GM12878 (cell line): ENCODE measurements around the gene SDHAF1. TPM values are rescaled to one million over a fixed set of nuclear protein-coding genes. Genes with fewer than 3 reads are reported as not detected.

Experiments used
- BHLHE40 ChIP-seq, 2 experiments: fragments of 450-650 bp in 1 of 2; IDR thresholded peaks; 2 replicates each; pipeline ENCODE4 v1.6.1; 2011 to 2017; ENCODE audit warnings: low read depth in 2 of 2, borderline replicate concordance in 1 of 2, improper control_type of control experiment in 1 of 2, low read length in 1 of 2, mild to moderate bottlenecking in 1 of 2
- CEBPB ChIP-seq, 2 experiments: fragments of 150-350 bp in 1 of 2; IDR thresholded peaks; 2 replicates each; pipeline ENCODE4 v1.6.1; 2012 to 2014; ENCODE audit warnings: low read depth in 2 of 2, low read length in 2 of 2, borderline replicate concordance in 1 of 2, inconsistent platforms in 1 of 2
- CHD4 ChIP-seq: fragments of 200-600 bp; sonication (generic); IDR thresholded peaks from 2 replicates; pipeline ENCODE4 v1.6.1; 2016; ENCODE audit warnings: mild to moderate bottlenecking
- GATAD2B ChIP-seq: fragments of 450-650 bp; conservative IDR thresholded peaks from 2 replicates; pipeline ENCODE4 v1.6.1; 2017; ENCODE audit warnings: low read depth, mild to moderate bottlenecking, moderate library complexity
- IKZF1 ChIP-seq: fragments of 450-650 bp; conservative IDR thresholded peaks from 2 replicates; pipeline ENCODE4 v1.6.1; 2017; ENCODE audit warnings: antibody characterized with exemption, mild to moderate bottlenecking
- KLF5 ChIP-seq: fragments of 450-650 bp; IDR thresholded peaks from 2 replicates; pipeline ENCODE4 v1.6.1; 2014; ENCODE audit warnings: mild to moderate bottlenecking; ENCODE audit not compliant: partially characterized antibody
- LARP7 ChIP-seq: fragments of 450-650 bp; IDR thresholded peaks from 2 replicates; pipeline ENCODE4 v1.6.1; 2017; ENCODE audit warnings: mild to moderate bottlenecking
- MTA3 ChIP-seq: IDR thresholded peaks from 2 replicates; pipeline ENCODE4 v1.6.1; 2012; ENCODE audit warnings: low read length, inconsistent platforms, borderline replicate concordance
- PBX3 ChIP-seq: IDR thresholded peaks from 2 replicates; pipeline ENCODE4 v1.6.1; 2011; ENCODE audit warnings: mild to moderate bottlenecking, low read depth, low read length, moderate library complexity; ENCODE audit not compliant: insufficient replicate concordance
- RB1 ChIP-seq: fragments of 450-650 bp; formaldehyde crosslinking; IDR thresholded peaks from 2 replicates; pipeline ENCODE4 v1.6.1; 2017; ENCODE audit warnings: mild to moderate bottlenecking, borderline replicate concordance
- REST ChIP-seq: IDR thresholded peaks from 2 replicates; pipeline ENCODE4 v1.6.1; 2012; ENCODE audit warnings: mild to moderate bottlenecking, low read depth, low read length
- SMARCA5 ChIP-seq: fragments of 450-650 bp; IDR thresholded peaks from 2 replicates; pipeline ENCODE4 v1.6.1; 2017; ENCODE audit warnings: mild to moderate bottlenecking
- ZNF687 ChIP-seq: fragments of 450-650 bp; IDR thresholded peaks from 2 replicates; pipeline ENCODE4 v1.6.1; 2017; ENCODE audit warnings: mild to moderate bottlenecking, moderate library complexity
- polyA plus RNA-seq, 11 experiments: library from polyadenylated mRNA; depleted of rRNA in 4 of 11; unstranded in 6 of 11; stranded (reverse) in 5 of 11; fragments of >200 nt; fragmentation: Nextera tagmentation in 4 of 11; fragmentation: Illumina TruSeq in 1 of 11; extraction: Ambion mirVana in 4 of 11; extraction: Trizol in 1 of 11; gene quantifications; 1 replicate in 1 of 11; 2 replicates in 10 of 11; pipeline versions ENCODE4 v1.2.1 to v1.2.3, GENCODE V29; 2011 to 2016; ENCODE audit warnings: inconsistent platforms in 2 of 11, missing spikeins in 2 of 11, low read depth in 1 of 11
- total RNA-seq, 4 experiments: library from RNA; depleted of rRNA in 3 of 4; stranded (reverse); fragments of >200 nt in 3 of 4; fragmentation: Illumina TruSeq in 1 of 4; extraction: Trizol in 1 of 4; gene quantifications; 2 replicates each; pipeline versions ENCODE4 v1.2.1 to v1.2.3, GENCODE V29; 2013 to 2021

SDHAF1 gene
- total and polyA plus RNA-seq, 10 of the 15 experiments (the other 5 are each of a cell fraction or from before 2014, with no cell fraction given), result 0.74 to 45.6 (median 24.4) TPM

- TF ChIP-seq REST (no peak), MTA3 (no peak), RB1 (no peak), CHD4 (no peak), ZNF687 (peak; percentile 62), IKZF1 (peak; percentile 57), SMARCA5 (0 out of 2 replicates have a peak, but pooled peaks have one; percentile 31), BHLHE40 (IDR thresholded peaks at IDR 0.05; ENCODE audit: borderline replicate concordance in 1 of 2, low read depth in 2 of 2, low read length in 1 of 2) (peak in 1 of 2 experiments; percentile 56; a peak in 2 of 4 replicates), LARP7 (peak; percentile 25; the same call in 1 of the 2 replicates), PBX3 (no peak), CEBPB (IDR thresholded peaks at IDR 0.05; ENCODE audit: borderline replicate concordance in 1 of 2, low read depth in 2 of 2, low read length in 2 of 2) (no peak), GATAD2B (peak; percentile 48; the same call in 1 of the 2 replicates), KLF5 (no peak)
- TF ChIP-seq, all 136 proteins: peak for 10
Measured at GRCh38 chr19:36009220-36009619, 14.2 kb downstream of the SDHAF1 start (continued).
